GM12878 (cell line): Measurements from ENCODE around the gene POLR2F. TPM values are rescaled to one million over a fixed set of nuclear protein-coding genes. Genes with fewer than 3 reads are reported as not detected.

Experiments used
- ATAC-seq: fragments of 200-7000 bp; cut with Tn5 transposase; 3 replicates; pipeline ENCODE4 v1.9.1; 2020; ENCODE audit warnings: mild to moderate bottlenecking, moderate library complexity
- BruUV-seq: library from RNA; stranded (reverse); fragments of 400-500 nt; replicated peaks from 2 replicates; lab custom pipeline; 2021; lab: Mats Ljungman, UMichigan
- CTCF ChIA-PET: fragments of 300-600 bp; sonication (Branson Sonifier 250); formaldehyde crosslinking; extraction: SDS; loops from one replicate; lab custom pipeline; 2021; ENCODE audit warnings: inconsistent platforms; lab: Yijun Ruan, JAX
- POLR2A ChIA-PET: fragments of 350-600 bp; formaldehyde crosslinking; extraction: SDS; loops from one replicate; lab custom pipeline; 2021; ENCODE audit warnings: inconsistent platforms; lab: Charles Lee
- RAD21 ChIA-PET: fragments of 300-600 bp; sonication (Branson Sonifier 250); formaldehyde crosslinking; loops from one replicate; lab custom pipeline; 2023; ENCODE audit warnings: antibody characterized with exemption; ENCODE audit not compliant: unreplicated experiment; lab: Charles Lee
- SMC1A ChIA-PET: fragments of 300-600 bp; sonication (Branson Sonifier 250); formaldehyde crosslinking; loops from one replicate; lab custom pipeline; 2023; ENCODE audit not compliant: unreplicated experiment, uncharacterized antibody; lab: Charles Lee
- DNase-seq: peaks from one replicate; pipeline ENCODE4 v3.0.0-alpha.2; 2011; ENCODE audit warnings: low read depth, low spot score
- FAIRE-seq: peaks from 3 replicates; lab custom pipeline; 2011; peaks lifted over from hg19 to GRCh38; lab: Jason Lieb, UNC
- H2AFZ ChIP-seq: 2 replicates; pipeline ENCODE4 v1.6.0; 2011; ENCODE audit warnings: low read depth, low read length, control low read depth; ENCODE audit not compliant: control insufficient read depth
- H3K27ac ChIP-seq: 2 replicates; pipeline ENCODE4 v1.5.1; 2011; ENCODE audit warnings: control low read depth; ENCODE audit not compliant: control insufficient read depth, insufficient read depth
- H3K27me3 ChIP-seq, 2 experiments: replicated peaks in 1 of 2; 2 replicates each; pipeline versions ENCODE4 v1.6.0 to v1.6.1; 2011; ENCODE audit warnings: low read length in 1 of 2; ENCODE audit not compliant: control insufficient read depth in 2 of 2, insufficient read depth in 2 of 2
- H3K36me3 ChIP-seq, 2 experiments: 2 replicates each; pipeline ENCODE4 v1.5.1; 2011; ENCODE audit warnings: low read length in 1 of 2; ENCODE audit not compliant: control insufficient read depth in 2 of 2, insufficient read depth in 2 of 2
- H3K4me1 ChIP-seq: 2 replicates; pipeline ENCODE4 v1.6.1; 2011; ENCODE audit warnings: mild to moderate bottlenecking, low read length, moderate library complexity, mixed read lengths; ENCODE audit not compliant: control insufficient read depth, insufficient read depth
- H3K4me2 ChIP-seq: 2 replicates; pipeline ENCODE4 v1.6.0; 2011; ENCODE audit warnings: control low read depth; ENCODE audit not compliant: control insufficient read depth, insufficient read depth
- H3K4me3 ChIP-seq: fragments of 200-600 bp; sonication (generic); 2 replicates; pipeline ENCODE4 v1.5.1; 2016
- H3K79me2 ChIP-seq: 2 replicates; pipeline ENCODE4 v1.6.0; 2011; ENCODE audit warnings: low read length; ENCODE audit not compliant: control insufficient read depth, insufficient read depth
- H3K9ac ChIP-seq: 2 replicates; pipeline ENCODE4 v1.8.0; 2011; ENCODE audit warnings: low read length, control low read depth, mixed read lengths; ENCODE audit not compliant: control insufficient read depth, insufficient read depth
- H3K9me3 ChIP-seq: replicated peaks from 3 replicates; pipeline ENCODE4 v1.5.1; 2011; ENCODE audit warnings: mild to moderate bottlenecking, low read length; ENCODE audit not compliant: control insufficient read depth, insufficient read depth
- H4K20me1 ChIP-seq: 2 replicates; pipeline ENCODE4 v1.6.0; 2011; ENCODE audit not compliant: control insufficient read depth, insufficient read depth
- BCL11A ChIP-seq: IDR thresholded peaks from 2 replicates; pipeline ENCODE4 v1.6.1; 2011; ENCODE audit warnings: low read depth, low read length
- CEBPZ ChIP-seq: fragments of 150-350 bp; IDR thresholded peaks from 2 replicates; pipeline ENCODE4 v1.6.1; 2016; ENCODE audit warnings: low read depth, low read length
- FOXK2 ChIP-seq: fragments of 450-650 bp; IDR thresholded peaks from 2 replicates; pipeline ENCODE4 v1.6.1; 2017; ENCODE audit warnings: mild to moderate bottlenecking, moderate library complexity
- HDAC6 ChIP-seq: fragments of 200-600 bp; sonication (generic); IDR thresholded peaks from one replicate; pipeline ENCODE4 v1.8.0; 2017; ENCODE audit warnings: antibody characterized with exemption; ENCODE audit not compliant: unreplicated experiment
- MLLT1 ChIP-seq: fragments of 450-650 bp; IDR thresholded peaks from 2 replicates; pipeline ENCODE4 v1.6.1; 2016; ENCODE audit warnings: mild to moderate bottlenecking
- POU2F2 ChIP-seq: IDR thresholded peaks from 3 replicates; pipeline ENCODE4 v1.6.1; 2011; ENCODE audit warnings: low read depth, mild to moderate bottlenecking, low read length, borderline replicate concordance
- RFX5 ChIP-seq: IDR thresholded peaks from 2 replicates; pipeline ENCODE4 v1.6.1; 2011; ENCODE audit warnings: low read depth, low read length, improper control_type of control experiment
- WRNIP1 ChIP-seq: IDR thresholded peaks from 2 replicates; pipeline ENCODE4 v1.6.1; 2011; ENCODE audit warnings: low read depth, low read length, improper control_type of control experiment, borderline replicate concordance
- YY1 ChIP-seq: IDR thresholded peaks from 2 replicates; pipeline ENCODE4 v1.6.1; 2011; ENCODE audit warnings: low read depth, mild to moderate bottlenecking, low read length
- ZNF592 ChIP-seq: fragments of 450-650 bp; IDR thresholded peaks from 2 replicates; pipeline ENCODE4 v1.6.1; 2017; ENCODE audit warnings: mild to moderate bottlenecking, moderate library complexity
- ZNF622 ChIP-seq: fragments of 450-650 bp; IDR thresholded peaks from 2 replicates; pipeline ENCODE4 v1.6.1; 2017; ENCODE audit warnings: mild to moderate bottlenecking, inconsistent platforms
- ZNF687 ChIP-seq: fragments of 450-650 bp; IDR thresholded peaks from 2 replicates; pipeline ENCODE4 v1.6.1; 2017; ENCODE audit warnings: mild to moderate bottlenecking, moderate library complexity
- WGBS: methylation state at CpG from one replicate; pipeline ENCODE4 v1.1.6; 2016; ENCODE audit warnings: low lambda C conversion rate; ENCODE audit not compliant: insufficient replicate concordance, insufficient coverage; ENCODE audit errors: missing lambda C conversion rate; 5-methylcytosine and 5-hydroxymethylcytosine counted together
- in situ Hi-C: fragments of 300-500 bp; cut with MboI; formaldehyde crosslinking; loops from 9 replicates; pipeline ENCODE4 v1.14.3; 2018; ENCODE audit warnings: mixed read lengths
- intact Hi-C: fragments of 100-400 bp; cut with micrococcal nuclease; formaldehyde crosslinking; loops from one replicate; pipeline ENCODE4 v1.14.2; 2022; ENCODE audit not compliant: unreplicated experiment
- polyA plus RNA-seq, 11 experiments: library from polyadenylated mRNA; depleted of rRNA in 4 of 11; unstranded in 6 of 11; stranded (reverse) in 5 of 11; fragments of >200 nt; fragmentation: Nextera tagmentation in 4 of 11; fragmentation: Illumina TruSeq in 1 of 11; extraction: Ambion mirVana in 4 of 11; extraction: Trizol in 1 of 11; gene quantifications; 1 replicate in 1 of 11; 2 replicates in 10 of 11; pipeline versions ENCODE4 v1.2.1 to v1.2.3, GENCODE V29; 2011 to 2016; ENCODE audit warnings: inconsistent platforms in 2 of 11, missing spikeins in 2 of 11, low read depth in 1 of 11
- total RNA-seq, 4 experiments: library from RNA; depleted of rRNA in 3 of 4; stranded (reverse); fragments of >200 nt in 3 of 4; fragmentation: Illumina TruSeq in 1 of 4; extraction: Trizol in 1 of 4; gene quantifications; 2 replicates each; pipeline versions ENCODE4 v1.2.1 to v1.2.3, GENCODE V29; 2013 to 2021

POLR2F gene
- total and polyA plus RNA-seq, 10 of the 15 experiments (the other 5 are each of a cell fraction or from before 2014, with no cell fraction given) = 71.9 to 218 (median 100.0) TPM

DNA sequence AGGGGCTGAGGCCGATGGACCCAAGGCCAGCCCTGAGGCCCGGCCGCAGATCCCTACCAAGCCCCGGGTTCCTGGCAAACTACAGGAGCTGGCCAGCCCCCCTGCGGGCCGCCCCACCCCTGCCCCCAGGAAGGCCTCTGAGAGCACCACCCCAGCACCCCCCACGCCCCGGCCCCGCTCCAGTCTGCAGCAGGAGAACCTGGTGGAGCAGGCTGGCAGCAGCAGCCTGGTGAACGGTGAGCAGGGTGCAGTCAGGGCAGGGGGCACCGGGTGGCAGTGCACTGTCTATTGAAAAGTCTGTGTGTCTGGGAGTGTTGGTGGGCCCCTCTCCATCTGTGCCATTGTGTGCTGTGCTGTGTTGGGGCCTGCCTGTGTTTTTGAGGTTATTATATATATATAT is 31.3 kb upstream of the POLR2F start:
- Histone ChIP-seq H3K4me3 (no peak overlapping the region), H3K4me1 (no peaks in the 10 kb centered on the region), H3K27ac (no peak overlapping the region), H4K20me1 (no peaks in the 10 kb centered on the region), H3K27me3 (no peaks in the 10 kb centered on the region), H3K36me3 (peaks cover 3 to 6% of the 10 kb centered on the region in 2 experiments; a peak in 3 of 4 replicates), H3K4me2 (no peak overlapping the region), H2AFZ (no peak overlapping the region), H3K9ac (no peak overlapping the region), H3K79me2 (no peaks in the 10 kb centered on the region), H3K9me3 (no peaks in the 10 kb centered on the region)
- FAIRE-seq (no peak), ATAC-seq (no peak), DNase-seq (no peak)
- intact Hi-C loops (no loop called here), in situ Hi-C loops (no loop called here)
- ChIA-PET POLR2A (no interaction called here), RAD21 (no interaction called here), SMC1A (no interaction called here), CTCF (no interaction called here)
- BruUV-seq = no TSS peak
- WGBS = 92% methylated on average over 11 of the region's 11 CpGs
- TF ChIP-seq ZNF622 = no peak
- TF ChIP-seq WRNIP1 = no peak
- no peak for TF ChIP-seq FOXK2
- TF ChIP-seq CEBPZ = no peak
- TF ChIP-seq MLLT1 = no peak
- no peak for TF ChIP-seq ZNF687
- no peak for TF ChIP-seq YY1
- no peak for TF ChIP-seq HDAC6
- no peak for TF ChIP-seq ZNF592
- no peak for TF ChIP-seq POU2F2
- no peak for TF ChIP-seq RFX5
- TF ChIP-seq BCL11A = no peak
